IPS-NIHi7 (cell line): Measurements from ENCODE around the gene WDR3.
A peak's percentile ranks its signal among the peaks of the same experiment; 100 is the strongest.
"Not testable (repeated sequence)": the region's sequence is repeated elsewhere in the genome, so short reads cannot be mapped to it uniquely, and the experiment has no call there.

ENCODE experiments used
- DNase-seq: peaks from one replicate; pipeline ENCODE4 v3.0.0; 2012; ENCODE audit warnings: mixed read lengths; ENCODE audit errors: extremely low spot score

WDR3 gene

DNA sequence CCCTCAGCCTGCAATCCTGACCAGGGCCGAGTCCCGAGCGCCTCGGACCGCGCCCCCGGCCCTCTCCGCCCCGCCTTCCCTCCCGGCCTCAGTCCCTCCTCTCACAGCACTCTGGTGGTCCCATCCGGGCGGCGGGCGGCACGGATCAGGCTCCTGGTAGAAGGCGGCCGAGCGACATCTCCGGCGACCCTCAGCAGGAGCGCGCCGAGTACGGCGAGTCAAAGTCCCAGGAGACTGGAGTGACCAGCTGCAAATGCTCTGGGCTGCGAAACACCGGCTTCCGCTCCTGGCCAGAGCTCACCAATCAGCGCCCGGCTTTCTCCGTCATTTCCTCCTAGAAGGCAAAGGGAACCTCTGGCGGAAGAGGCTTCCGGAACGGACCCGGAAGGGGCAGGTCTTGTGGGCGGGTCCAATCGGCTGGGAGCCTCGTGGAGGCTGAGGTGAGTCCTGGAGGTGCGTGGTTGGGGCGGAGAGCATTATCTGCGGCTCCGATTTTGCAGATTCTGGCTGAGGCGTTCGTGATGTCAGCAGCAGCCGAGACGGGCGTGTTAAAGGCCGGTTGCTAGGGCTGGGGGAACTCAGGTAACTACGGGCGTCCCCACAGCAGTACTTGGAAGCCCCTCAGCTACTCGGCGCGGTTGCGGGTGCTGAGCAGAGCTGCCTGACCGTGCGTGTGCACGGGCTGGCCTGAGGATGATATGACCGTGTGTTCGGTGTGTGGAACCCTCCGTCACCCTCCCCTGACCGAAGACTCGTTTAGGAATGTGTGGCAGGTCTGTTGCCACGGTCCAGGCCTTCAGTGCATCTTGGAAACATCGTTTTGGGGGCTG, at the start of gene WDR3, which contains the start of gene GDAP2:
Gene WDR3, plus strand, starts transcription at position 397 of the 830 bp plus-strand sequence. CDS start 3,581 bp downstream, outside the sequence.
Gene GDAP2, minus strand, starts transcription at position 279 of the 830 bp plus-strand sequence. CDS start 9,264 bp downstream, outside the sequence.
- peak; percentile 95 for DNase-seq

DNA sequence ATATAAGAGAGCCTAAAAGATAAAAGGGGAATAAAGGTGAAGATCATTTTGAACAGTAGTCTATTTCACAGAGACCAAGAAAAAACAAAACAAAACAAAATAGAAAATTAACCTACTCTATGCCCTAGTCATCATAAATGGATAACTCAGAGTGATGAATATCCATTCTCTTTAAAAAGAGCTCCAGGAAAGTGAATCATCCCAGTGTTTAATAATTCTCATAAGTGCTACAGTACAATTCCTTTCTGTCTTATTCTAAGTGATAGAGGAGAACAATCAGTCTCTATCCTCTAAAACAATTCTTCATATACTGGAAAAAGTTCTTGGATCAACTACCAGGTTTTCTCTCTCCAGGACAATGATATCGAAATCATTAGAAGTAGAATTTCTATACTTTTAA, 45.9 kb upstream of the WDR3 start:
- DNase-seq, result no peak

DNA sequence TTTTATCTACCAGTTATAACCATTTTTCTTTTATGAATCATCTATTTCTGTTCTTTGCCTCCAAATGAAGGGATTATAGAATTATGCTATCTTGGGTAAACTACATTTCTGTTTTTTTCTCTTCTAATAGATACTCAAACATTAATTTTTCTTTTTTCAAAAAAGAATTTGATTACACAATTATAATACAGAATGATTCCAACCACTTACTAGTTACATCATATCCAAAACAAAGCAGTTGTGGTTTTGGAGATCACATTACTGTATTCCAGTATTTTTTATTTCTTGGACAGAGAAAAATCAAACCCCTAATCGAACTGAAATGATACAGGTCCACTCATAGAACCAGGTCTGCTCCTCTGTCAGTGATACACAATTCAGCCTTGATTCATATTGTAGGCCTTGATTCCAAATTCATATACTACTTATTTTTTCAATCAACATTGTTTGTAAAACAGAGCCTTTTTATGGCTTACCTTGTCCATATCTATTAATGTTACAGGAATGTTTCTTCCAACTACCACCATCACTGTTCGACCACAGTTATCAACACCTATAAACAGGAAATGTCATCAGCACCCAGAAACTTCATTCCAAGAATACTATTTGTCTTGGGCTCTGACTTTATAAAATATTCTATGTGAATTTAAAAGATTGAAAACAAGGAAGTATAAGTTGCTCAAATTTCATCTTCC, 43.3 kb upstream of the WDR3 start:
- DNase-seq, result no peak

DNA sequence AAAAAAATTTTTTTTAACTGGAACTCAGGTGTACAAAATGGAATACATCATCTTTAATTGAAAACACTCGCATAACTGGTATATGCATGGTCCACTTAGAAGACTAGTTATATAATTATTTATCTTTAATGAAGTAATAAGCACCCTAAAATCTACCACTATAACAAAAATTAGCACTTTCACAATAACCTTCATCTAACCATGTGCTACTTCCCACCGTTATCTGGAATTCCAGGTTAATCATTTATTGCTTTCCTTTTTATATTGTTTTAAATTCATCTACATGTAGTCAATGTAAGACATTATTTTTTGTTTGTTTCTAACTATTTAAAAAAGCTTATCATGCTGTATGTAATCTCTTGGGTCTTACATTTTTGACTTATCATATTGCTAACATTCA, 39.1 kb upstream of the WDR3 start:
- no peak for DNase-seq

DNA sequence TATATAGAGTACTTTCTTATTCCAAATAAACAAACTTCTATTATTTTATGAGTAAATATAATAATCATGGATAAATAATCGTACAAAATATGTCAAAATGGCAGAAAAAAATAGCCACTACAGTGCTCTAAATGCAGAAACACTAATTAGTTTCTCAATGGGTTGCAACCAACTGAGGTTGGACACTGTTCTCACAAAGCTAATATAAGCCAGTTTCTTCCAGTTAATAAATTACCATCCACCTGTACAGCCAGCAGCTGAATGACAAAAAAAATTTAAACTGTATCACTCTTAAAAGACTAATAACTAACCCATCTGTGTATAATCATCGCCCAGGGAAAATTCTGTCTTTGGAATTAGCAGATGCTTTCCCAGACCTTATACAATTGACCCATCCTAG, 37.0 kb upstream of the WDR3 start:
- no peak for DNase-seq

DNA sequence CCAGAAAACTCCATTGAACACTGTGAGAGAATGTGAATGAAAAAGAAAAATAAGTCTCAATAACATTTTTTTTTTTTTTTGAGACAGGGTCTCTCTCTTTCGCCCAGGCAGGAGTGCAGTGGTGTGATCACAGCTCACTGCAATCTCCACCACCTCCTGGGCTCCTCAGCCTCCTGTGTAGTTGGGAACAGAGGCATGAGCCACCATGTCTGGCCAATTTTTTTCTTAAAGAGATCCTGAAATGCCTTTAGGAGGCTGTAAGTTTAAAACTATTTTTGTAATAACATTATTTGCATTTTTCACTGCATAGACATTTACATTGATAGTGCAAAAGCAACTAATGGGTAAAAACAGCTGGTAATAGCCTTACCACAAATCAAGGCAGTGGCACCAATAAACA, 35.5 kb upstream of the WDR3 start:
- no peak for DNase-seq

DNA sequence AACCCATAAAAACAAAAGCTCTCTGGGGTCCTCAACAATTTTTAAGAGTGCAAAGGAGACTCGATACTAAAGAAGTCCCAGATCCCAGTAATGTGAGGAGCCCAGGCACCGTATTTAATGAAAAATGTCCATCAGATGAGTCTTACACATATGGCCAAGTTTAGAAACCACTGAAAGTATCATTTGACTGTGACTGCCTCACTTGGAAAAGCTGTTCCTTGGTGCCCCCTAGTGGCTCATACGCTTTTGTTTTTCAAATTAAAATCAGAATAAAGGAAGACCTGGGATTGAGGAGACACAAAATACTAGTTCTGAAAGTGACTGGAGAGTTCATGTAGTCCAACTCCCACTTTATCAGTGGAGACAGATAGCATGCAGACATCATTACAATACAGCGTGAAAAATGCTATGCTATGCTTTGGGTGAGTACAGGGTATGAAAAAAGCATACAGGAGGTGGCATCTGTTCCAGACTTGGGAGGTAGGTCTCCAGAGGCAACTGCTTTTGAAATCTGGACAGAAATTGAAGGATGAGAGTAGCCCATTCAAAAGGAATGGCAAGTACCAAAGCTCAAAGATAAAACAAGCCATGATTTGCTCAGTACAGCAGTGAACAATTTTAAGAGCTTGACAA, 33.9 kb upstream of the WDR3 start:
- DNase-seq, result peak; percentile 50

DNA sequence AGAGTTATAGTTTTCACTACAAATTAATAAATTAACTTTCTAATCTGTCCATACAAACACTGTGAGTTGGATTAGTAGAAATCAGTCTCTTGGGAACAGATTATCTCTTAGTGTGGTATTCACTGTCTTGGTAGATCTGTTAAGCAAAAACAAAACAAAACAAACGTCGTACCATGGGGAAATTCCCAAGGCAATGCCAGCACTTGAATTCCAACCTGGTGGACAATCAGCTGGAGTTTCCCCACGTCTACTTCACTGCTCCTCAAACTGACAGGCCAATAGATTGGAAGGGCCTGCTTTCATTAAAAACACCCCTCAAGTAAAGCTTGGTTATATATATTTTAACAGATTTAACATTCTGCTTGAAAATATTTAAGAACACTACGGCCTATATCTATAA, 32.0 kb upstream of the WDR3 start:
- no peak for DNase-seq

DNA sequence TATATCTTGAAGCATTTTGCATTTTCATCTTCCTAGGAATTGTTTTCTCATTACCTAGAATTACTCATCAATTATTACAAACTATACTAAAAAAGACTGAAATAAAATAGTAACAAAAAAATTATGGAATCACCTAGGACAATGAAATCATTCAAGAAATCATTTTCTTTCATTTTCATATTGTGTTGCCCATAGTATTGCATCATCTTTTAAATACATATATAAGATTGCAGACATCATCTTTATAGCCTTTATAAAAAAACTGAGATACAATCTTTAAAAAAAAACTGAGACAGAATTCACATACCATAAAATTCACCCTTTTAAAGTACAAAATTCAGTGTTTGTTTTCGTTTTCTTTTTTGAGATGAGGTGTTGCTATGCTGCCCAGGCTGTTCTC, 29.7 kb upstream of the WDR3 start:
- DNase-seq, result no peak

DNA sequence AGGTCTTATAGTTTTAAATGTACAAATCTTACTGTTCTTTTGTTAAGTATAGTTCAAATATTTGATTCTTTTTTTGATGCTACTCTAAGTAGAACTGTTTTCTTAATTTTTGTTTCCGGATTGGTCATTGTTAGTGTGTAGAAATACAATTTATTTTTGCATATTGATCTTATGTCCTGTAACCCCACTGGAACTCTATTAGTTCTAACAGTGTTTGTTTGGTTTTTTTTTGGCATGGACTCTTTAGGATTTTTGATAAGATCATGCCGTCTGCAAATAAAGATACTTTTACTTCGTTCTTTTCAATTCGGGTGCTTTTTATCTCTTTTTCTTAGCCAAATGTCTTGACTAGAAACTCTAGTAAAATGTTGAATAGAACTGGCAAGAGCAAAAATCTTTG, 26.6 kb upstream of the WDR3 start:
- DNase-seq, result no peak

DNA sequence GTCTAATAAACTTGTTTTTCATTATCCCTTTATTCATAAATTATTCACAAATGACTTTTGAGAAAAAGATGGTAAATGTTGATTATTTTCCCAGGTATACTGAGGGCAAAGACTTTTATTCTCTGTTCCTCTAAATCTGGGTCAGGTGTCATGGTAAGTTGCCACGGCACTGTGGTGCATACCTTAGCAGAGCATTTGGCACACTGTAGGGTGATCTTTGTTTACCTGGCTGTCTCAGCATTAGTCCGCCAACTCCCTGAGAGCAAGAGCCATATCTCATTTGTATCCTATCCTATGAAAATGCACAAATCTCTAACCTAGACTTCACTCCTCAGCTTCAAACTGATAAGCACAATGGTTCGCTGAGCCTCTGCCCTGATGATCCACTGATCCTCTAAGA, 25.1 kb upstream of the WDR3 start:
- DNase-seq, result no peak

DNA sequence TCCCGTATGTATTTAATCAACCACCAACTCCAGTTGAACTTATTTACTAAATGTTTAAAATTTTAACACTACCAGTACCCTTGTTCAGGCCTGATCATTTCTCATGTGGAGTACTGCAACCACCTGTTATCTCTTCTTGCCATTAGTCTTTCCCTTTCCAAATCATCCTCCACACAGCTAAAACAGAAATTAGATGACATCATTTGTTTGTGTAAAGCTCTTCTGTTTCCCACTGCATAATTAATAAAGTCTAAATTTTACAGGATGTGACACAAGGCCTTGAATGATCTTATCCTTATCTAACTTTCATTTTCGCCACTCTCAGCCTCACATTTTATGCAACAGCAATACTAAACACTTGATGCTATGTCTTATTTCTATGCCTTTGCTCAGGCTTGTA, 24.5 kb upstream of the WDR3 start:
- no peak for DNase-seq

DNA sequence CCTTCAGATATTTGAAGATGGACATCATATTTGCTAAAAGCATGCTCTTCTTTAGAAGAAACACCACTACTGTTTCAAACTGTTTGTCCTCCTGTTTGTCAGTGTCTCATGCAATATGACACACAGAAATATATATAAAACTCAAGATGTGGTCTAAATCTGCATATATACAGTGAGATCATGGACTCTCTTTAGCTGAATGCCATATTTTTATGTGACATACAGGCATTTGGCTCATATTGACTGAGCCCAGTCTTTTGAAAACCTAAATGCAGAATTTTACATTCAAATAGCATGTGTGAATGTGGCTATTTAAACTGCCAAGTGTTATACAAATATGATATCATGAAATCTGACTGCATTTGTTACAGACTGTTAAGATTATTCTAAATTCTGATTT, 18.5 kb upstream of the WDR3 start:
- DNase-seq, result no peak

DNA sequence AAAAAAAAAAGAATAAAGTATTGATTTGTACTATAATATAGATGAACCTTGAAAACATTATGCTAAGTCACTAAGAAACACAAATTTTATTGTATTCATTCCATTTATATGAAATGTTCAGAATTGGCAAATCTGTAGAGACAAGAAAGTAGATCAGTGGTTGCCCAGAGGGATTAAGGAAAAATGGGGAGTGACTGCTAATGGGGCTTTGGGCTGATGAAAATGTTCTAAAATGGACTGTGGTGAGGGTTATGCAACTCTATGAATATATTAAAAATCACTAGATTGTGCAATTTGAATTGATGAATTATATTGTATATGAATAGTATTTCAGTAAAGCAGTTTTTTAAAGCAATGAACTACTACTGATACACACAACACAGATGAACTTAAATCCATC, 10.2 kb upstream of the WDR3 start:
- DNase-seq, result no peak

DNA sequence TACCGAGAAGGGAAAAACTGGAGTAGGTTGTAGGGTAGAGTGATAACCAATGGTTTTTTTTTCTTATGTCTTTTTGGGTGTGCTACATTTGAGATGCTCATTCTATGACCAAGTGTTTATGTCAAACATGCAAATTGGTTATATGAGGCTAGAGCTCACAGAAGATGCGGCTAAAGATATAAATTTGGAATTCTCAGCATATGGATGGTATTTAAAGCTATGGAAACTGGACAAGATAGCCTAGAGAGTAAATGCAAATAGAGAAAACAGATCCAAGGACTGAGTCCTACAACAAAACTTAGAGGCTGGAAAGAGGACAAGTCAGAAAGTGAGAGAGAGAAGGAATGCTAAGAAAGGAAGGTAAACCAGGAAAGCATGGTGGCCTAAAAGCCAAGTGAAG, 7.5 kb upstream of the WDR3 start:
- no peak for DNase-seq

DNA sequence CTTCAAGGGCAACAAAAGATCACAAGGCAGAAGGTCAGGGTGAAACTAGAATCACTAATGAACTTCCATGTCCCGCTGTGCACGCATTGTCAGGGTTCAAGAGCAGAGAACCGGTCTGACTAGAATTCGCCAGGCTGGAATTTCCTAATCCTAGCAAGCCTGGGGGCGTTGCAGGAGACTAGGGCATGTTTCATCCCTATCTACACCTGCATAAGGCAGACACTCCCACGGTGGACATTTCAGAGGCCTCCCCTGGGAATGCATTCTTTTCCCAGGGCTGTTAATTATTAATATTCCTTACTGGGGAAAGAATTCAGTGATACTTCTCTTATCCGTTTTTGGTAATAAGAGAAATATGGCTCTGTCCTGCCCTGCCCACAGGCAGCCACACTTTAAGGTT, 6.8 kb upstream of the WDR3 start:
- not testable (repeated sequence) for DNase-seq

DNA sequence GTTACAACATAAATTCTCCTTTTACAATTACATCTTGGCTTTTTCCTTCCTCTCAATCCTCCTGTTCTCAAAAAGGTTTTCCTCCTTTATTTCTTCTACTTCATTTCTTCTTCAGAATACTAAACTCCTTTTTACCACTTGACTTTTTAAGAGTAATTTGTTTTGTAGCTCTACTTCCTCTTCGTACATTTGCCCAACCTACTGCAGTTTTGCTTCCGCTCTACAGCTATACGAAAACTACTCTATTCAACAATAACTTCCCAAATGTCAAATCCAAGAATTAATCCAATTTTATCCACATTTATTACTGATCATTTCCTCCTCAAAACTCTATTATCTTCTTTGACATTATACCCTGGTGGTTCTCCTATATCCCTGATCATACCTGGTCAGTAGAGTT, 3.6 kb upstream of the WDR3 start:
- DNase-seq, result no peak

DNA sequence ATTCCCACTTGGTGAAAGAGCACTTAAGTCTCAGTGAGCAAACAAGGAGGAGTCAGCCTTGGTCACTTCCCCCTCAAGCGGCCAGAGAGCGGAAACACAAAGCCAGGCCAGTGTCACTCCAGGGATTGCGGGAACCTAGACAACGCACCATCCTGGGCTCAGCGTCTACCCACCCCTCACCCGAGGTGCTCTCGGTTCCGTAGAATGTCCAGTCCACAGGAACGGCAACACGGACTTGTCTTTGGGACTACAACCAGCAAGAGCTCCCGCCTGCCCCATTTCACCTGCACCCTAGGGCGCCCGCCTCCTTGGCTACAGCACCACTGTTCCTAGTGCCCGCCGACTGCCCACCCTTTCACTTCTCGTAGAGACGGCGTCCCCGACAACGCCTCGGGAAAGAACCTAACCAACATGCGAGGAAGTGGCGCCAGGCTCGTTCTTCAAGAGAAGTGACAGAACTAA, 627 bp upstream of the WDR3 start:
- DNase-seq, result peak; percentile 71

DNA sequence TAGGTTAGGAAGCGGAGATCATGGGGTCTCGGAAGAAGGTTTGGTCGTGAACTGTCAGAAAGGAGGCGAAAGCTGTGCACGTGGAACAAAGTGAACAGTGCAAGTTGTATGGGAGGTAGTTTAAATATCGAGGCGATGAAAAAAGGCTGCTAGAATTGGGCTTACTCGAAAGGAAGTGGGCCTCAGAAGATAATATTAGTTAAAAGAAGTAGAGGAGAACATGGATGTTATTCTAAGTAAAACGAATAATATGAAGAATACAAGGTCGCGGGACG, 571 bp downstream of the WDR3 start:
- DNase-seq, result peak; percentile 7

DNA sequence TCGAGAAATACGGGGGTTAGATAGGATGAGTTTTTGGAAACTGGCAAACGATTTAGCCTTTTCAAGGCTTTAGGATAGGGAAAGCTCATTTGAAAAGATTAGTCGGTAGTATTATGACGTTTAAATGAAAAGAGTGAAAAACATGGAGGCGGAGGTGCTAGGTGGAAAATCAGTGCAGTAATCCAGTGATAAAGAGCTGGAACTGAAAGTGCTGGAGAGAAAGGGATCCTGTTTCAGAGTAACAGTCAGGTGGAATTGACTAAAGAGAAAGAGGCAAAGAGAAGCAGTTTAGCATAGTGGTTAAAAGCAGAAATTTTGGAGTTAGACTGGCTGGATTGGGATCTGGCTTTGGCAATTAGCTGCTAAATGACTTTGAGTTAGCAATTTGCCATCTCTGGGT, 945 bp downstream of the WDR3 start:
- DNase-seq, result no peak

DNA sequence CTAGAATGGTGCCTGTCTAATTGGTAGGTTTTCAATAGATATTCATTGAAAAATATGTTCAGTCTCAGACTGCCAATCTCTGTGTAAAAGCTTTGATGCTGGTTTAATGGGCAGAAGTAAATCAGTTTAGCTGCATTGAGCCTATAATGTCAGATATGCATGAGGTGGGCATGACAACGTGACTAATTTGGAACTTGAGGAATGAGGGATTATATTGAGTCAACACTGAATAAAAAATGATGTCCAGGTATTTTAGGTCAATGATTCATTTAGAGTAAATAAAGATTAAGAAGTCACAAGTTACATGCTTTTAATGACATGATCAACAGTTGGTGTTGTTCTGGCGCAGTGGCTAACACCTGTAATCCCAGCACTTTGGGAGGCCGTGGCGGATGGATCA, 3.0 kb downstream of the WDR3 start:
- DNase-seq, result no peak

DNA sequence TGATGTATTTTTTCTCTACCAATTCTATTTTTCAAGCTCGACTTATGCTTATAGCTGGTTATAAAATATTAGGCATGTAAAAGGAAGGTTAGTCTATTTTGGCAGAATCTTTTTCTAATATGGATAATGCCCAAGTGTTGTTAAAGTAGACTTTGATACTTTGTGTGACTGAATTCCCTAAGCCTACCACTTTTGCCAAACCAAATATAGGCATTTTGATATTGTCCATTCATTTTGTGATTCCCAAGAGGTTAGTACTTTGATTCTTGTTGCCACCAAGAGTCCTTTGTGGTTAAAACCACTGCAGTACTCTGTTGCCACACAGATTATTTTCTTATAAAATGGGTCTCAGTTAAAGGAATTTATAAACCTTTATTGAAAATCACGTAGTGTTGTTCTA, 4.2 kb downstream of the WDR3 start:
- no peak for DNase-seq

DNA sequence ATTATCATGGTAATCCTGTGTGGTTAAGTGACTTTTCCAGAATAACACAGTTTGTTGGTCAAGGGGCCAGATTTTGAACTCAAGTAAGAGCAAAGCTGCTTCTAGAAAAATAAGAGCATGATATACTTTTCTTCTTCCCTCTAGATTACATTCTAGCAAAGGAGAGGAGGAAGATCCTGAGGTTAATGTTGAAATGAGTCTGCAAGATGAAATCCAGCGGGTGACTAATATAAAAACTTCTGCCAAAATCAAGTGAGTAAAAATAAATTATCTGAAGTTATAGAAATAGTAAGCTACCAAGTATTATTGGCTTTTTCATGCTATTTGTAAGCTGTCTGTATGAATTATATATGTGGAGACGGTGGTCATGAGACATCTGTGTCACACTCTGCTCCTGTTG, 12.8 kb downstream of the WDR3 start:
- no peak for DNase-seq
